Dermis microvascular lymphatic vessel endothelial cell (primary cell): Measurements from ENCODE around the gene SP9. TPM values are rescaled to one million over a fixed set of nuclear protein-coding genes. Genes with fewer than 3 reads are reported as not detected.

Experiments used
- DNase-seq, 2 donors: peaks; one replicate each; pipeline versions ENCODE4 v3.0.0 to v3.0.0-alpha.2; 2010; ENCODE audit warnings: low read depth in 2 of 2
- total RNA-seq: library from RNA; depleted of rRNA; stranded (reverse); fragments of >200 nt; gene quantifications from 2 replicates; pipeline ENCODE4 v1.2.1, GENCODE V29; 2014

Gene SP9
- total RNA-seq, 1 donor from 2014 or later: not detected

- no peak for DNase-seq
These were observed 1.1 kb upstream of the SP9 start for GRCh38 chr2:174333372-174334277.

GRCh38 chr2:174334278-174334715, 457 bp upstream of the SP9 start:
- no peak for DNase-seq

GRCh38 chr2:174335254-174335987, 667 bp downstream of the SP9 start:
- DNase-seq: no peak

GRCh38 chr2:174335988-174336500, 1.3 kb downstream of the SP9 start:
- no peak for DNase-seq

- peak in 1 of 2 donors; percentile 50 for DNase-seq
These were observed 2.0 kb downstream of the SP9 start for GRCh38 chr2:174336501-174337336.

- DNase-seq: peak in 1 of 2 donors; percentile 36
These were observed 2.8 kb downstream of the SP9 start for GRCh38 chr2:174337337-174338146.

- DNase-seq: no peak
These were observed 3.4 kb downstream of the SP9 start for GRCh38 chr2:174338147-174338605.

- DNase-seq: no peak
These were observed 4.2 kb downstream of the SP9 start for GRCh38 chr2:174338671-174339560.

- DNase-seq: no peak
These were observed 5.0 kb downstream of the SP9 start for GRCh38 chr2:174339561-174340399.

- no peak for DNase-seq
These were observed 5.9 kb downstream of the SP9 start for GRCh38 chr2:174340400-174341292.

GRCh38 chr2:174341293-174341994, 6.7 kb downstream of the SP9 start:
- peak; percentile 63 to 84 for DNase-seq

GRCh38 chr2:174341995-174342685, 7.4 kb downstream of the SP9 start:
- no peak for DNase-seq

- no peak for DNase-seq
These were observed 8.1 kb downstream of the SP9 start for GRCh38 chr2:174342686-174343342.

- DNase-seq: no peak
These were observed 8.5 kb downstream of the SP9 start for GRCh38 chr2:174343343-174343622.

GRCh38 chr2:174343623-174344455, 9.1 kb downstream of the SP9 start:
- DNase-seq: no peak
